Measurements from ENCODE around the gene OR52N2. TPM values are rescaled to one million over a fixed set of nuclear protein-coding genes. Genes with fewer than 3 reads are reported as not detected.

OR52N2 gene
- total RNA-seq, 1 donor from 2014 or later, result not detected

- intact Hi-C loops (cut with micrococcal nuclease), result no loop called here
- H3K27ac ChIP-seq (replicated peaks), result no peak overlapping the region
- H3K36me3 ChIP-seq, result no peaks in the 10 kb centered on the region
- no peaks in the 10 kb centered on the region for H3K4me1 ChIP-seq
- no peaks in the 10 kb centered on the region for H3K27me3 ChIP-seq (ENCODE audit: low read depth)
- DNase-seq, result no peak
- no peak overlapping the region for H3K4me3 ChIP-seq
- no peak for TF ChIP-seq CTCF (IDR thresholded peaks at IDR 0.05; ENCODE audit: borderline replicate concordance)
- peaks cover 5% of the 10 kb centered on the region for H3K9me3 ChIP-seq (replicated peaks)
These were observed 38.0 kb downstream of the OR52N2 start for GRCh38 chr11:5846701-5847100.

GRCh38 chr11:5847711-5848110 lies 39.0 kb downstream of the OR52N2 start:
- Histone ChIP-seq H3K4me3 (no peak overlapping the region), H3K36me3 (no peaks in the 10 kb centered on the region), H3K9me3 (replicated peaks) (peaks cover 12% of the 10 kb centered on the region), H3K27me3 (ENCODE audit: low read depth) (no peaks in the 10 kb centered on the region), H3K27ac (replicated peaks) (no peak overlapping the region), H3K4me1 (no peaks in the 10 kb centered on the region)
- no peak for TF ChIP-seq CTCF (IDR thresholded peaks at IDR 0.05; ENCODE audit: borderline replicate concordance)
- no peak for DNase-seq
- intact Hi-C loops (cut with micrococcal nuclease), result no loop called here

GRCh38 chr11:5851002-5851401 lies 42.3 kb downstream of the OR52N2 start:
- Histone ChIP-seq H3K4me1 (no peaks in the 10 kb centered on the region), H3K9me3 (replicated peaks) (peaks cover 24% of the 10 kb centered on the region), H3K27me3 (ENCODE audit: low read depth) (no peaks in the 10 kb centered on the region), H3K4me3 (no peak overlapping the region), H3K36me3 (no peaks in the 10 kb centered on the region), H3K27ac (replicated peaks) (no peak overlapping the region)
- intact Hi-C loops (cut with micrococcal nuclease), result no loop called here
- DNase-seq, result no peak
- TF ChIP-seq CTCF (IDR thresholded peaks at IDR 0.05; ENCODE audit: borderline replicate concordance), result no peak

GRCh38 chr11:5857590-5857989 lies 48.9 kb downstream of the OR52N2 start, which contains the start of gene OR52E8:
Gene OR52E8 (minus strand): TSS chr11:5857690. CDS start chr11:5857690, 0 bp downstream.
- peaks cover 13% of the 10 kb centered on the region for H3K9me3 ChIP-seq (replicated peaks)
- intact Hi-C loops (cut with micrococcal nuclease), result no loop called here
- no peaks in the 10 kb centered on the region for H3K27me3 ChIP-seq (ENCODE audit: low read depth)
- H3K4me3 ChIP-seq, result no peak within 1 kb of the TSS
- no peak for DNase-seq
- H3K36me3 ChIP-seq, result no peaks in the 10 kb centered on the region
- H3K27ac ChIP-seq (replicated peaks), result no peak within 1 kb of the TSS
- no peaks in the 10 kb centered on the region for H3K4me1 ChIP-seq
- TF ChIP-seq CTCF (IDR thresholded peaks at IDR 0.05; ENCODE audit: borderline replicate concordance), result no peak

GRCh38 chr11:5865826-5866225 lies 57.1 kb downstream of the OR52N2 start:
- no peak overlapping the region for H3K4me3 ChIP-seq
- no peaks in the 10 kb centered on the region for H3K4me1 ChIP-seq
- H3K27ac ChIP-seq (replicated peaks), result no peak overlapping the region
- H3K27me3 ChIP-seq (ENCODE audit: low read depth), result no peaks in the 10 kb centered on the region
- TF ChIP-seq CTCF (IDR thresholded peaks at IDR 0.05; ENCODE audit: borderline replicate concordance), result no peak
- peaks cover 12% of the 10 kb centered on the region for H3K9me3 ChIP-seq (replicated peaks)
- DNase-seq, result no peak
- intact Hi-C loops (cut with micrococcal nuclease), result no loop called here
- no peaks in the 10 kb centered on the region for H3K36me3 ChIP-seq

Other genes with a start within 250 kb of the OR52N2 start
- not detected for gene OR52B6, start 228.0 kb upstream of the OR52N2 start, total RNA-seq
- 0.58 TPM for gene TRIM6, start 212.3 kb upstream of the OR52N2 start, total RNA-seq
- gene TRIM34, start 183.9 kb upstream of the OR52N2 start, total RNA-seq, result 1.7 TPM
- 8.4 TPM for gene TRIM5, start 123.8 kb upstream of the OR52N2 start, total RNA-seq
- 16.6 TPM for gene TRIM22, start 119.1 kb upstream of the OR52N2 start, total RNA-seq
- gene OR56B1, start 72.5 kb upstream of the OR52N2 start, total RNA-seq, result not detected
- gene OR52N4, start 54.7 kb upstream of the OR52N2 start, total RNA-seq, result not detected
- gene OR52N5, start 25.6 kb upstream of the OR52N2 start, total RNA-seq, result not detected
- gene OR52N1, start 17.7 kb upstream of the OR52N2 start, total RNA-seq, result not detected
- not detected for gene OR52E6, start 33.0 kb downstream of the OR52N2 start, total RNA-seq
- not detected for gene OR52E8, start 48.8 kb downstream of the OR52N2 start, total RNA-seq
- not detected for gene OR52E4, start 71.7 kb downstream of the OR52N2 start, total RNA-seq
- not detected for gene OR52E5, start 84.3 kb downstream of the OR52N2 start, total RNA-seq
- gene OR56A3, start 133.3 kb downstream of the OR52N2 start, total RNA-seq, result not detected
- gene OR56A5, start 159.6 kb downstream of the OR52N2 start, total RNA-seq, result not detected
- gene OR52L1, start 178.1 kb downstream of the OR52N2 start, total RNA-seq, result not detected
- gene OR56A4, start 198.0 kb downstream of the OR52N2 start, total RNA-seq, result not detected
- not detected for gene OR56A1, start 221.8 kb downstream of the OR52N2 start, total RNA-seq